HFF-Myc (cell line): ENCODE data around the gene FLYWCH1.
"Not testable (repeated sequence)": the region's sequence is repeated elsewhere in the genome, so short reads cannot be mapped to it uniquely, and the experiment has no call there.

Experiments used
- DNase-seq: peaks from one replicate; pipeline ENCODE4 v3.0.0-alpha.2; 2011; ENCODE audit warnings: low read depth; ENCODE audit errors: extremely low read depth
- H3K4me3 ChIP-seq: replicated peaks from 2 replicates; pipeline ENCODE4 v1.5.1; 2011; ENCODE audit warnings: low read depth, mild to moderate bottlenecking, control low read depth, low read length
- CTCF ChIP-seq: IDR thresholded peaks from 2 replicates; pipeline ENCODE4 v1.5.1; 2012; ENCODE audit warnings: mild to moderate bottlenecking, low read depth, low read length, control low read depth; ENCODE audit errors: missing control alignments

Gene FLYWCH1

GRCh38 chr16:2926650-2926999 is 14.9 kb downstream of the FLYWCH1 start:
- TF ChIP-seq CTCF: no peak
- no peak overlapping the region for H3K4me3 ChIP-seq
- no peak for DNase-seq

- peak; percentile 76 for DNase-seq
- peak; percentile 92 for TF ChIP-seq CTCF
- no peak overlapping the region for H3K4me3 ChIP-seq
Measured at GRCh38 chr16:2927010-2927646, 15.4 kb downstream of the FLYWCH1 start.

DNA sequence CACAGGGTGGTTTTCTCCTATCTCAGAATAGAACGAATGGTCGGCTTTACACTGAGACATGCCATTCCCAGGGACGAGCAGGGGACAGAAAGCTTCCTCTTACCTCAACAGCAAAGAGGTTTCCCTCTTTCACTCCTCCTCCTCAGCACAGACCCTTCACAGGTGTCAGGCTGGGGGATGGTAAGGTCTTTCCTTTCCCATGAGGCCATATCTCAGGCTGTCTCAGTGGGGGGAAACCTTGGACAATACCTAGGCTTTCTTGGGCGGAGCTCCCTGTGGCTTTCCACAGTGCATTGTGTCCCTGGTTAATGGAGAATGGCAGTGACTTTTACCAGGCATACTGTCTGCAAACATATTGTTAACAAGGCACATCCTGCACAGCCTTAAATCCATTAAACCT is 16.4 kb downstream of the FLYWCH1 start:
- DNase-seq, H3K4me3 ChIP-seq: not testable (repeated sequence)

- DNase-seq: no peak
- H3K4me3 ChIP-seq: no peak overlapping the region
- no peak for TF ChIP-seq CTCF
Measured at GRCh38 chr16:2928796-2929195, 17.1 kb downstream of the FLYWCH1 start.

- H3K4me3 ChIP-seq: no peak overlapping the region
- no peak for TF ChIP-seq CTCF
- no peak for DNase-seq
Measured at GRCh38 chr16:2929693-2930092, 18.0 kb downstream of the FLYWCH1 start.

DNA sequence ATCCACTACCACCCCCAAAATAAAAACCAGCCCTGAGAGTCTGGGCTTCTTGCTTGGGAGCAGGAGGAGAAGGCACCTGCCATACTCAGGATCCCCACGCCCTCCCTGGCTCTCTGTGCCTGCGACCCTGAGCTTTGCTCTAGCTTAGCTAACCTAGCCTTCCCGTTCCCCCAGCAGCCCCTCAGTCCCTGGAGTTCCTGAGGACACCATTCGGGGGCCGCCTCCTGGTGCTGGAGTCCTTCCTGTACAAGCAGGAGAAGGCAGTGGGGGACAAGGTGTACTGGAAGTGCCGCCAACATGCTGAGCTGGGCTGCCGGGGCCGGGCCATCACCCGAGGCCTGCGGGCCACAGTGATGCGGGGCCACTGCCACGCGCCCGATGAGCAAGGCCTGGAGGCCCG is 18.5 kb downstream of the FLYWCH1 start:
- no peak for DNase-seq
- TF ChIP-seq CTCF: no peak
- H3K4me3 ChIP-seq: no peak overlapping the region

- H3K4me3 ChIP-seq, DNase-seq: not testable (repeated sequence)
Measured at GRCh38 chr16:2931231-2931914, 19.6 kb downstream of the FLYWCH1 start.

DNA sequence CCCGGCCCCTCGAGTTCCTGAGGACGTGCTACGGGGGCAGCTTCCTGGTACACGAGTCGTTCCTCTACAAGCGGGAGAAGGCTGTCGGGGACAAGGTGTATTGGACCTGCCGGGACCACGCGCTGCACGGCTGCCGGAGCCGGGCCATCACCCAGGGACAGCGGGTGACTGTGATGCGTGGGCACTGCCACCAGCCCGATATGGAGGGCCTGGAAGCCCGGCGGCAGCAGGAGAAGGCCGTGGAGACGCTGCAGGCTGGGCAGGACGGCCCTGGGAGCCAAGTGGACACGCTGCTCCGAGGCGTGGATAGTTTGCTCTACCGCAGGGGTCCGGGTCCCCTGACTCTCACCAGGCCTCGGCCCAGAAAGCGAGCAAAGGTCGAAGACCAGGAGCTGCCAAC is 21.4 kb downstream of the FLYWCH1 start:
- no peak for TF ChIP-seq CTCF
- DNase-seq: no peak
- no peak overlapping the region for H3K4me3 ChIP-seq
